ENCODE measurements around the gene MSLN. TPM values are rescaled to one million over a fixed set of nuclear protein-coding genes. Genes with fewer than 3 reads are reported as not detected.

MSLN gene
- total RNA-seq, 1 experiment from 2014 or later: not detected

- Histone ChIP-seq H3K36me3 (ENCODE audit: insufficient read depth, low read length, poor library complexity, severe bottlenecking) (no peaks in the 10 kb centered on the region), H3K9me3 (ENCODE audit: low read depth, low read length, poor library complexity, severe bottlenecking) (no peaks in the 10 kb centered on the region), H3K27ac (ENCODE audit: low read depth, low read length, poor library complexity, severe bottlenecking) (no peak overlapping the region), H3K4me3 (ENCODE audit: low read depth, low read length, poor library complexity, severe bottlenecking) (no peak overlapping the region), H3K4me1 (ENCODE audit: insufficient read depth, low read length, poor library complexity, severe bottlenecking) (no peaks in the 10 kb centered on the region), H3K27me3 (replicated peaks; ENCODE audit: insufficient read depth, low read depth, low read length, poor library complexity) (peaks cover 10% of the 10 kb centered on the region)
- TF ChIP-seq EZH2 (IDR thresholded peaks at IDR 0.05; ENCODE audit: borderline replicate concordance, low read depth, low read length, poor library complexity, severe bottlenecking) (no peak), CTCF (conservative IDR thresholded peaks at IDR 0.05; ENCODE audit: low read depth, low read length) (no peak)
- DNase-seq (ENCODE audit: low spot score): no peak
- POLR2A ChIA-PET (ENCODE audit: low non-redundant PET): no interaction called here
- no TSS peak for BruUV-seq (replicated peaks)
- CTCF ChIA-PET: no interaction called here
- intact Hi-C loops (cut with micrococcal nuclease; ENCODE audit: unreplicated experiment): no loop called here
Observed at GRCh38 chr16:780296-780695, 19.8 kb downstream of the MSLN start.

GRCh38 chr16:781346-782010 is 20.9 kb downstream of the MSLN start:
- BruUV-seq (replicated peaks): no TSS peak
- CTCF ChIA-PET: no interaction called here
- peaks cover 2% of the 10 kb centered on the region for H3K36me3 ChIP-seq (ENCODE audit: insufficient read depth, low read length, poor library complexity, severe bottlenecking)
- no peak overlapping the region for H3K4me3 ChIP-seq (ENCODE audit: low read depth, low read length, poor library complexity, severe bottlenecking)
- H3K27me3 ChIP-seq (replicated peaks; ENCODE audit: insufficient read depth, low read depth, low read length, poor library complexity): peaks cover 10% of the 10 kb centered on the region
- H3K27ac ChIP-seq (ENCODE audit: low read depth, low read length, poor library complexity, severe bottlenecking): no peak overlapping the region
- POLR2A ChIA-PET (ENCODE audit: low non-redundant PET): no interaction called here
- no peak for DNase-seq (ENCODE audit: low spot score)
- H3K9me3 ChIP-seq (ENCODE audit: low read depth, low read length, poor library complexity, severe bottlenecking): no peaks in the 10 kb centered on the region
- H3K4me1 ChIP-seq (ENCODE audit: insufficient read depth, low read length, poor library complexity, severe bottlenecking): no peaks in the 10 kb centered on the region
- intact Hi-C loops (cut with micrococcal nuclease; ENCODE audit: unreplicated experiment): no loop called here
- TF ChIP-seq CTCF (conservative IDR thresholded peaks at IDR 0.05; ENCODE audit: low read depth, low read length): no peak
- TF ChIP-seq EZH2 (IDR thresholded peaks at IDR 0.05; ENCODE audit: borderline replicate concordance, low read depth, low read length, poor library complexity, severe bottlenecking): no peak

- intact Hi-C loops (cut with micrococcal nuclease; ENCODE audit: unreplicated experiment): no loop called here
- H3K36me3 ChIP-seq (ENCODE audit: insufficient read depth, low read length, poor library complexity, severe bottlenecking): peaks cover 5% of the 10 kb centered on the region
- CTCF ChIA-PET: no interaction called here
- peaks cover 10% of the 10 kb centered on the region for H3K27me3 ChIP-seq (replicated peaks; ENCODE audit: insufficient read depth, low read depth, low read length, poor library complexity)
- POLR2A ChIA-PET (ENCODE audit: low non-redundant PET): no interaction called here
- no peaks in the 10 kb centered on the region for H3K9me3 ChIP-seq (ENCODE audit: low read depth, low read length, poor library complexity, severe bottlenecking)
- TF ChIP-seq EZH2 (IDR thresholded peaks at IDR 0.05; ENCODE audit: borderline replicate concordance, low read depth, low read length, poor library complexity, severe bottlenecking) (no peak), CTCF (conservative IDR thresholded peaks at IDR 0.05; ENCODE audit: low read depth, low read length) (no peak)
- no peak for DNase-seq (ENCODE audit: low spot score)
- H3K27ac ChIP-seq (ENCODE audit: low read depth, low read length, poor library complexity, severe bottlenecking): no peak overlapping the region
- H3K4me1 ChIP-seq (ENCODE audit: insufficient read depth, low read length, poor library complexity, severe bottlenecking): no peaks in the 10 kb centered on the region
- no TSS peak for BruUV-seq (replicated peaks)
- H3K4me3 ChIP-seq (ENCODE audit: low read depth, low read length, poor library complexity, severe bottlenecking): no peak overlapping the region
Observed at GRCh38 chr16:782258-782657, 21.7 kb downstream of the MSLN start.

Measured in A673 (cell line).